ENCODE measurements around the gene TSPEAR.

TSPEAR gene

DNA sequence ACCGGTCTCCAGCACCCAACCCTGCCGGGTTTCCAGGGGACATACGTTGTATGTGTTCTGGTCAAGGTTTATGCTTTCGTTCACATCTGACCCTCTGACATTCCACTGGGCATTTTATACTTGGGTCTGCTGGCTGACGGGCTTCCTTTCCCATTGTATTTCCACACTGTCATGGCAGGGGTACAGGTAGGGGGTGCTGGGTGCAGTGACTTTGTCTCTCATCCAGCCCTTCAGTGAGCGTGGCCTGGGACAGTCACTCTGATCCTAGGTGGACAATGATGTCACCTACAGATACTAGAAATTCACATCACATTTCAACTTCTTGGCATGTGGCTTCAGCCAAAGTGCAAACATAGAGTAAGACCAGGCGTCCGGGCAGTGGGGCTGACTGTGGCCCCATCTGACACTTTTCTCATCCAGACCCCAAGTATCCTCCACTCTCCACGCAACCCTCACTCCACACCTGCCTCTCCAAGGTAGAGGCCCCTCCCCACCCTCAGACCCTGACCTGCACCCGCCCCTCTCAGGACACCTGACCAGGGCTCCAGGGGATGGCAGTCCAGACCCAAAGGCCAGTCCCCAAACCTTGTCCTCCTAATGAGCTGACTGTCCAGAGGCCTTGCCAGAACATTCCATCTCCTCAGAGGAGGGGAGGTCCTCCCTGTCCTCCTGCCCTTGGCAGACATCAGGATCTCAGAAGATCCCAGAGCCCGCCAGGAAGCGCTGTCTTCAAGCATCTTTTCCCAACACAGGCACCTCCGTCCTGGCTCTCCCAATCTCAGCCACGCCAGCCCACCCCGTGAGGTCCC is 75.0 kb downstream of the TSPEAR start:
- Histone ChIP-seq H3K27ac (ENCODE audit: low read depth, low read length, poor library complexity, severe bottlenecking) (no peak overlapping the region), H2AFZ (ENCODE audit: low read length) (no peak overlapping the region), H3K4me2 (ENCODE audit: low read length) (no peak overlapping the region), H3K9ac (ENCODE audit: low read length) (no peak overlapping the region), H3K79me2 (ENCODE audit: insufficient read depth, low read length) (no peaks in the 10 kb centered on the region), H3K36me3 (ENCODE audit: insufficient read depth, low read length) (no peaks in the 10 kb centered on the region), H3K27me3 (ENCODE audit: insufficient read depth, low read length) (no peaks in the 10 kb centered on the region), H4K20me1 (ENCODE audit: insufficient read depth, low read length) (no peaks in the 10 kb centered on the region), H3F3A (ENCODE audit: insufficient read depth, low read length) (no peaks in the 10 kb centered on the region), H3K4me3 (ENCODE audit: low read depth, low read length, poor library complexity, severe bottlenecking) (no peak overlapping the region), H3K9me2 (ENCODE audit: low read depth, low read length) (no peaks in the 10 kb centered on the region), H3K4me1 (ENCODE audit: insufficient read depth, low read length, severe bottlenecking) (no peaks in the 10 kb centered on the region), H3K9me3 (ENCODE audit: low read length) (0 out of 2 replicates have a peak, but pooled peaks cover 3% of the 10 kb centered on the region)
- TF ChIP-seq, protein P1, sequence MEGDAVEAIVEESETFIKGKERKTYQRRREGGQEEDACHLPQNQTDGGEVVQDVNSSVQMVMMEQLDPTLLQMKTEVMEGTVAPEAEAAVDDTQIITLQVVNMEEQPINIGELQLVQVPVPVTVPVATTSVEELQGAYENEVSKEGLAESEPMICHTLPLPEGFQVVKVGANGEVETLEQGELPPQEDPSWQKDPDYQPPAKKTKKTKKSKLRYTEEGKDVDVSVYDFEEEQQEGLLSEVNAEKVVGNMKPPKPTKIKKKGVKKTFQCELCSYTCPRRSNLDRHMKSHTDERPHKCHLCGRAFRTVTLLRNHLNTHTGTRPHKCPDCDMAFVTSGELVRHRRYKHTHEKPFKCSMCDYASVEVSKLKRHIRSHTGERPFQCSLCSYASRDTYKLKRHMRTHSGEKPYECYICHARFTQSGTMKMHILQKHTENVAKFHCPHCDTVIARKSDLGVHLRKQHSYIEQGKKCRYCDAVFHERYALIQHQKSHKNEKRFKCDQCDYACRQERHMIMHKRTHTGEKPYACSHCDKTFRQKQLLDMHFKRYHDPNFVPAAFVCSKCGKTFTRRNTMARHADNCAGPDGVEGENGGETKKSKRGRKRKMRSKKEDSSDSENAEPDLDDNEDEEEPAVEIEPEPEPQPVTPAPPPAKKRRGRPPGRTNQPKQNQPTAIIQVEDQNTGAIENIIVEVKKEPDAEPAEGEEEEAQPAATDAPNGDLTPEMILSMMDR (IDR thresholded peaks at IDR 0.05; ENCODE audit: low read length): no peak
- no peak for TF ChIP-seq EZH2 (IDR thresholded peaks at IDR 0.05; ENCODE audit: borderline replicate concordance, low read length)

DNA sequence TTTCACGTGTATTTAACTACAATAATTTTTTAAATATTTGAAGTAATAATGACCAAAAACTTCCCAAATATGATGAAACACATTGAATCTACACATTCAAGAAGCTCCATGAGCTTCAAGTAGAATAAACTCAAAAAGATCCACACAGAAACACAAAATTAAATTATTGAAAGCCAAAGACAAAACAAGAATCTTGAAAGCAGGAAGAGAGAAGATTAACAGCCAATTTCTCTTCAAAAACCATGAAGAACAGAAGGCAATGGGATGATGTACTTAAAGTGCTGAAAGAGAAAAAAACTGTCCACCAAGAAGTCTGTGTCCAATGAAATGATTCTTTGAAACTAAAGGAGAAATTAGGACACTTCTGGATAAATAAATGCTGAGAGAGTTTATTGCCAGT is 79.3 kb downstream of the TSPEAR start:
- Histone ChIP-seq H3K9me3 (ENCODE audit: low read length) (0 out of 2 replicates have a peak, but pooled peaks cover 3% of the 10 kb centered on the region), H3K9me2 (ENCODE audit: low read depth, low read length) (no peaks in the 10 kb centered on the region), H3K4me2 (ENCODE audit: low read length) (no peak overlapping the region), H3F3A (ENCODE audit: insufficient read depth, low read length) (no peaks in the 10 kb centered on the region), H3K36me3 (ENCODE audit: insufficient read depth, low read length) (no peaks in the 10 kb centered on the region), H2AFZ (ENCODE audit: low read length) (no peak overlapping the region), H3K27me3 (ENCODE audit: insufficient read depth, low read length) (no peaks in the 10 kb centered on the region), H4K20me1 (ENCODE audit: insufficient read depth, low read length) (no peaks in the 10 kb centered on the region), H3K27ac (ENCODE audit: low read depth, low read length, poor library complexity, severe bottlenecking) (no peak overlapping the region), H3K9ac (ENCODE audit: low read length) (no peak overlapping the region), H3K4me3 (ENCODE audit: low read depth, low read length, poor library complexity, severe bottlenecking) (no peak overlapping the region), H3K79me2 (ENCODE audit: insufficient read depth, low read length) (no peaks in the 10 kb centered on the region), H3K4me1 (ENCODE audit: insufficient read depth, low read length, severe bottlenecking) (no peaks in the 10 kb centered on the region)
- TF ChIP-seq, protein P1 (IDR thresholded peaks at IDR 0.05; ENCODE audit: low read length): no peak
- no peak for TF ChIP-seq EZH2 (IDR thresholded peaks at IDR 0.05; ENCODE audit: borderline replicate concordance, low read length)

DNA sequence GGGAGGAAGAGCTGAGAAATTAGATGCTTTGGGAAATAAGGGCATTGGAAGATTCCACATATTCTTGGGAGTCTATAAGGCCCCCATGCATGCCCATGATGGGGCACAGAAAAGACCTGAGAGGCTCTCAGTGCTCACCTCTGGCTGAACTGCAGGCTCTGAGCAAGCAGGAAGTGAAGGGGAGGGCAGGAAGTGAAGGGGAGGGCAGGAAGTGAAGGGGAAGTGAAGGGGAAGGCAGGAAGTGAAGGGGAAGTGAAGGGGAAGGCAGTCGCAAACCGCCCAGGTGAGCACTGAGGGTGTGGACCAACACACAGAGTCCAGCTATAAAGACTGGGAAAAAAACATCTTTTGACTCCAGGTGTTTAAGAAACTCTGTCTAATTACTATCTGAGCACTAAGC is 80.9 kb downstream of the TSPEAR start:
- no peaks in the 10 kb centered on the region for H4K20me1 ChIP-seq (ENCODE audit: insufficient read depth, low read length)
- H3K4me2 ChIP-seq (ENCODE audit: low read length): no peak overlapping the region
- H3K4me3 ChIP-seq (ENCODE audit: low read depth, low read length, poor library complexity, severe bottlenecking): no peak overlapping the region
- H3K79me2 ChIP-seq (ENCODE audit: insufficient read depth, low read length): no peaks in the 10 kb centered on the region
- H2AFZ ChIP-seq (ENCODE audit: low read length): no peak overlapping the region
- no peaks in the 10 kb centered on the region for H3K4me1 ChIP-seq (ENCODE audit: insufficient read depth, low read length, severe bottlenecking)
- no peak for TF ChIP-seq EZH2 (IDR thresholded peaks at IDR 0.05; ENCODE audit: borderline replicate concordance, low read length)
- no peak overlapping the region for H3K9ac ChIP-seq (ENCODE audit: low read length)
- no peaks in the 10 kb centered on the region for H3F3A ChIP-seq (ENCODE audit: insufficient read depth, low read length)
- H3K36me3 ChIP-seq (ENCODE audit: insufficient read depth, low read length): no peaks in the 10 kb centered on the region
- H3K9me2 ChIP-seq (ENCODE audit: low read depth, low read length): no peaks in the 10 kb centered on the region
- 0 out of 2 replicates have a peak, but pooled peaks cover 3% of the 10 kb centered on the region for H3K9me3 ChIP-seq (ENCODE audit: low read length)
- no peak overlapping the region for H3K27ac ChIP-seq (ENCODE audit: low read depth, low read length, poor library complexity, severe bottlenecking)
- H3K27me3 ChIP-seq (ENCODE audit: insufficient read depth, low read length): no peaks in the 10 kb centered on the region
